H1 (cell line): Measurements from ENCODE around the gene CPED1. TPM values are rescaled to one million over a fixed set of nuclear protein-coding genes. Genes with fewer than 3 reads are reported as not detected.

Experiments used
- CTCF ChIA-PET: fragments of 300-600 bp; sonication (Branson Sonifier 250); formaldehyde crosslinking; loops from one replicate; lab custom pipeline; 2021; ENCODE audit not compliant: partially characterized antibody; lab: Charles Lee
- POLR2A ChIA-PET: fragments of 300-600 bp; sonication (Branson Sonifier 250); formaldehyde crosslinking; loops from one replicate; lab custom pipeline; 2021; ENCODE audit warnings: inconsistent platforms; ENCODE audit not compliant: partially characterized antibody; lab: Charles Lee
- DNase-seq, 2 experiments: peaks; one replicate each; pipeline versions ENCODE4 v3.0.0 to v3.0.0-alpha.2; 2010 to 2022; ENCODE audit warnings: low spot score in 2 of 2, low read depth in 1 of 2, mixed read lengths in 1 of 2
- FAIRE-seq: peaks from 2 replicates; lab custom pipeline; 2011; peaks lifted over from hg19 to GRCh38; lab: Jason Lieb, UNC
- H2AFZ ChIP-seq: 2 replicates; pipeline ENCODE4 v1.8.1; 2012; ENCODE audit warnings: low read length, inconsistent platforms
- H2AK5ac ChIP-seq: 2 replicates; pipeline ENCODE4 v1.6.1; 2013; ENCODE audit warnings: low read depth, low read length
- H2BK120ac ChIP-seq: replicated peaks from 2 replicates; pipeline ENCODE3; 2013; ENCODE audit warnings: low read depth, low read length, inconsistent platforms
- H2BK12ac ChIP-seq: 2 replicates; pipeline ENCODE4 v1.6.1; 2013; ENCODE audit warnings: low read depth, low read length
- H2BK15ac ChIP-seq: 2 replicates; pipeline ENCODE4 v1.6.1; 2013; ENCODE audit warnings: low read length
- H2BK20ac ChIP-seq: 2 replicates; pipeline ENCODE4 v1.6.1; 2013; ENCODE audit warnings: low read length
- H2BK5ac ChIP-seq: 2 replicates; pipeline ENCODE4 v1.6.1; 2013; ENCODE audit warnings: low read depth, low read length
- H3K14ac ChIP-seq: 2 replicates; pipeline ENCODE4 v1.6.1; 2013; ENCODE audit warnings: inconsistent platforms; ENCODE audit not compliant: insufficient read length
- H3K18ac ChIP-seq: 2 replicates; pipeline ENCODE4 v1.6.1; 2013; ENCODE audit warnings: low read length; ENCODE audit errors: extremely low read depth
- H3K23ac ChIP-seq: 2 replicates; pipeline ENCODE4 v1.6.1; 2013; ENCODE audit warnings: inconsistent platforms; ENCODE audit not compliant: insufficient read length
- H3K23me2 ChIP-seq: 2 replicates; pipeline ENCODE4 v1.6.1; 2013; ENCODE audit warnings: low read depth, low read length
- H3K27ac ChIP-seq: 2 replicates; pipeline ENCODE4 v1.6.1; 2011; ENCODE audit warnings: low read depth, low read length, inconsistent platforms
- H3K27me3 ChIP-seq, 4 experiments: replicated peaks in 1 of 4; 1 replicate in 1 of 4; 2 replicates in 3 of 4; pipeline versions ENCODE4 v1.6.1 to v1.8.1; 2011 to 2013; ENCODE audit warnings: low read length in 3 of 4, mild to moderate bottlenecking in 3 of 4, inconsistent platforms in 2 of 4, mixed read lengths in 2 of 4, moderate library complexity in 1 of 4; ENCODE audit not compliant: control insufficient read depth in 3 of 4, insufficient read depth in 3 of 4; ENCODE audit errors: extremely low read depth in 1 of 4
- H3K36me3 ChIP-seq, 4 experiments: 2 replicates each; pipeline versions ENCODE4 v1.6.1 to v1.8.1; 2011 to 2013; ENCODE audit warnings: mild to moderate bottlenecking in 4 of 4, low read length in 3 of 4, moderate library complexity in 2 of 4, control low read depth in 1 of 4, inconsistent platforms in 1 of 4; ENCODE audit not compliant: insufficient read depth in 4 of 4, control insufficient read depth in 2 of 4
- H3K4ac ChIP-seq: replicated peaks from 2 replicates; pipeline ENCODE3; 2013; ENCODE audit warnings: low read length, low read depth, mixed read lengths, inconsistent platforms; ENCODE audit not compliant: insufficient read length
- H3K4me1 ChIP-seq, 4 experiments: replicated peaks in 1 of 4; 1 replicate in 1 of 4; 2 replicates in 3 of 4; pipeline versions ENCODE4 v1.6.1 to v1.8.1; 2011 to 2013; ENCODE audit warnings: low read length in 3 of 4, inconsistent platforms in 2 of 4, mixed read lengths in 1 of 4; ENCODE audit not compliant: insufficient read depth in 4 of 4, control insufficient read depth in 3 of 4
- H3K4me2 ChIP-seq, 2 experiments: 2 replicates each; pipeline versions ENCODE4 v1.6.1 to v1.8.1; 2011 to 2013; ENCODE audit warnings: low read depth in 2 of 2, low read length in 2 of 2, control low read depth in 1 of 2, inconsistent platforms in 1 of 2, mild to moderate bottlenecking in 1 of 2; ENCODE audit not compliant: insufficient read depth in 1 of 2
- H3K4me3 ChIP-seq, 4 experiments: fragments of 200-600, 300-600 bp in 1 of 4; sonication (generic), shearing (Covaris generic), sonication (Bioruptor Twin) in 1 of 4; 2 replicates each; pipeline versions ENCODE4 v1.5.1 to v1.8.1; 2011 to 2016; ENCODE audit warnings: low read length in 4 of 4, low read depth in 3 of 4, control low read depth in 2 of 4, inconsistent platforms in 2 of 4, mild to moderate bottlenecking in 2 of 4, mixed read lengths in 1 of 4, moderate library complexity in 1 of 4; ENCODE audit not compliant: insufficient read depth in 2 of 4; ENCODE audit errors: extremely low read depth in 1 of 4
- H3K56ac ChIP-seq: replicated peaks from 2 replicates; pipeline ENCODE3; 2013; ENCODE audit warnings: low read depth, mild to moderate bottlenecking, mixed read lengths, low read length, inconsistent platforms; ENCODE audit not compliant: insufficient read length
- H3K79me1 ChIP-seq: 2 replicates; pipeline ENCODE4 v1.6.1; 2013; ENCODE audit warnings: low read depth, low read length, control low read depth
- H3K79me2 ChIP-seq, 2 experiments: 2 replicates each; pipeline versions ENCODE4 v1.6.1 to v1.8.1; 2012 to 2013; ENCODE audit warnings: low read length in 2 of 2, mild to moderate bottlenecking in 2 of 2, inconsistent platforms in 1 of 2; ENCODE audit not compliant: insufficient read depth in 2 of 2, control insufficient read depth in 1 of 2
- H3K9ac ChIP-seq, 4 experiments: replicated peaks in 1 of 4; 1 replicate in 1 of 4; 2 replicates in 3 of 4; pipeline versions ENCODE4 v1.6.1 to v1.8.1; 2011 to 2013; ENCODE audit warnings: low read depth in 3 of 4, low read length in 3 of 4, control low read depth in 2 of 4, mild to moderate bottlenecking in 2 of 4, moderate library complexity in 2 of 4, inconsistent platforms in 1 of 4; ENCODE audit errors: extremely low read depth in 1 of 4
- H3K9me3 ChIP-seq, 2 experiments: 2 replicates each; pipeline versions ENCODE4 v1.6.1 to v1.8.1; 2012 to 2013; ENCODE audit warnings: mild to moderate bottlenecking in 2 of 2, moderate library complexity in 2 of 2, control low read depth in 1 of 2, inconsistent platforms in 1 of 2, low read depth in 1 of 2, low read length in 1 of 2, mixed read lengths in 1 of 2; ENCODE audit not compliant: insufficient read depth in 2 of 2
- H4K20me1 ChIP-seq, 2 experiments: replicated peaks in 1 of 2; 2 replicates each; pipeline versions ENCODE3 to v1.8.1; 2011 to 2013; ENCODE audit warnings: inconsistent platforms in 2 of 2, low read length in 2 of 2, mild to moderate bottlenecking in 1 of 2; ENCODE audit not compliant: insufficient read depth in 2 of 2, control insufficient read depth in 1 of 2
- H4K5ac ChIP-seq: 2 replicates; pipeline ENCODE4 v1.6.1; 2013; ENCODE audit warnings: low read length, low read depth, mixed read lengths, inconsistent platforms; ENCODE audit not compliant: insufficient read length
- H4K8ac ChIP-seq: 2 replicates; pipeline ENCODE4 v1.8.0; 2013; ENCODE audit warnings: mild to moderate bottlenecking, moderate library complexity, low read length, inconsistent platforms; ENCODE audit not compliant: insufficient read depth; ENCODE audit errors: extremely low read depth
- H4K91ac ChIP-seq: replicated peaks from 2 replicates; pipeline ENCODE3; 2013; ENCODE audit warnings: low read length, mixed read lengths, inconsistent platforms; ENCODE audit not compliant: insufficient read length
- CHD7 ChIP-seq: fragments of 300-600 bp; sonication (generic); IDR thresholded peaks from 2 replicates; pipeline ENCODE4 v1.7.1; 2012; ENCODE audit warnings: low read length, moderate library complexity, mild to moderate bottlenecking, inconsistent platforms; ENCODE audit not compliant: insufficient replicate concordance
- WGBS, 2 experiments: shearing (Covaris generic) in 1 of 2; methylation state at CpG; one replicate each; pipeline versions ENCODE4 v1.1.6 to v1.1.7; 2013 to 2015; ENCODE audit warnings: low lambda C conversion rate in 2 of 2, mixed read lengths in 2 of 2, inconsistent platforms in 1 of 2, low coverage in 1 of 2, missing lambda C conversion rate in 1 of 2; ENCODE audit not compliant: insufficient replicate concordance in 2 of 2, insufficient coverage in 1 of 2, insufficient read length in 1 of 2; ENCODE audit errors: extremely low coverage in 1 of 2, missing lambda C conversion rate in 1 of 2; 5-methylcytosine and 5-hydroxymethylcytosine counted together
- polyA plus RNA-seq, 7 experiments: library from polyadenylated mRNA; depleted of rRNA in 3 of 7; stranded (reverse) in 5 of 7; unstranded in 2 of 7; fragments of >200 nt in 5 of 7; fragments of 200-250 nt in 2 of 7; gene quantifications; 1 replicate in 5 of 7; 2 replicates in 1 of 7; 4 replicates in 1 of 7; pipeline versions ENCODE4 v1.2.1 to v1.2.3, GENCODE V29; 2011 to 2013; ENCODE audit warnings: missing spikeins in 2 of 7, mixed read lengths in 2 of 7
- total RNA-seq: library from RNA; stranded (reverse); fragmentation: NEBNext Ultra II Directional; extraction: Animal tissue kit (Norgen Biotek cat#: 25700); gene quantifications from 2 replicates; pipeline ENCODE4 v1.2.1, GENCODE V29; 2021

Gene CPED1
- total and polyA plus RNA-seq, 2 of the 8 experiments (the other 6 are each of a cell fraction or from before 2014, with no cell fraction given) = 0.08 to 0.39 TPM

GRCh38 chr7:121019018-121019417 lies 30.5 kb downstream of the CPED1 start:
- Histone ChIP-seq H3K23me2 (no peaks in the 10 kb centered on the region), H3K9ac (no peak overlapping the region), H2BK5ac (no peak overlapping the region), H2BK120ac (no peak overlapping the region), H3K9me3 (no peaks in the 10 kb centered on the region), H2BK12ac (no peak overlapping the region), H3K79me2 (no peaks in the 10 kb centered on the region), H3K56ac (no peak overlapping the region), H2AK5ac (no peak overlapping the region), H3K4me1 (no peaks in the 10 kb centered on the region), H2AFZ (no peak overlapping the region), H3K18ac (no peak overlapping the region), H3K4me3 (no peak overlapping the region), H3K4ac (no peak overlapping the region), H3K23ac (no peak overlapping the region), H3K14ac (no peak overlapping the region), H4K5ac (no peak overlapping the region), H4K20me1 (no peaks in the 10 kb centered on the region), H3K27ac (no peak overlapping the region), H3K4me2 (no peak overlapping the region), H3K79me1 (no peaks in the 10 kb centered on the region), H2BK15ac (no peak overlapping the region), H2BK20ac (no peak overlapping the region), H4K91ac (no peak overlapping the region), H3K36me3 (no peaks in the 10 kb centered on the region), H4K8ac (no peak overlapping the region), H3K27me3 (no peaks in the 10 kb centered on the region)
- CTCF ChIA-PET = no interaction called here
- POLR2A ChIA-PET = no interaction called here
- 82% methylated on average over 2 of the region's 2 CpGs; no CpG with 5 or more reads in 1 of the 2 experiments for WGBS, 2 experiments
- no peak for FAIRE-seq
- DNase-seq = no peak
- TF ChIP-seq CHD7 = no peak
